Fibroblast of skin of right quadriceps (primary cell): ENCODE data around the gene NMT1.
"Not testable (repeated sequence)": the region's sequence is repeated elsewhere in the genome, so short reads cannot be mapped to it uniquely, and the experiment has no call there.

Experiments used
- DNase-seq: peaks from one replicate; pipeline ENCODE4 v3.0.0-alpha.2; 2013

The NMT1 gene

DNA sequence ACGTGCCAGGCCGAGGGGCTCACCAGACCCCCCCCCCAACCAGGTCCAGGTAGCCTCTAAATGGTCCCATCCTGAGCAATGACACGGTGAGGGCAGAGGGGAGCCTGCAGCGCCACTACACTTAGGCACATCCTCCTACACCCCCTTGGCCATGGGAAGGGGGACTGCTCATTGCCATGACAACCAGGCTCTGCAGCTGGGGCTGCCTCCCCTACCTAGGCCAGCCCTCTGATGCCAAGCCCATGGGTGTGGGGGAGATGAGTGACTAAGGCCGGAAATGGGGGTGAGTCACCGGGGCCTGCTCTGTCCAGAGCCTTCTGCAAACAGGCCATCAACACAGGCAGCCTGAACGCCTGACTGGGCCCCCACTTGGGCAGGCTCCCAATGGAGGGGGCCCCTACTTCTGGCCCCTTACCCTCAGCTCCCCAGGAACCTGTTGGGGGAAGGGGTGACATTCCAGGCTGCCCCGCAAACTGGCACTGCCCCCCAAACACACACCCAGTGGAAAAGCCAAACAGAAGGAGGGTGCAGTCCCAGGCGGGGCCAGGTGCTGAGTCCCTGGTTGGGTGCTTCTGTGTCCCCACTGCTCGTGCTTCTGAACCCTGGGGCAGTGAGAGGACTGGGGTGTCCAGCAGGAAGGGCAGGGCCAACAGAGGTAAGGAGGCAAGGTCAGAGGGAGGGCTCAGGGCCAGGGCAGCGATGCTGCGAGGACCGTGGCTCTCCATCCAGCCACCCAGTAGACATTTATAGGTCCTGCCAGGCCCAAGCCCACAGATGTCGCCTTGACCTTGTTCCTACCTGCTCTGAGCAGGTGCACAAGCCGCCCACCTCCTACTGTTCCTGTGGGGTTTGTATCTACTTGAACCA lies 63.0 kb downstream of the NMT1 start:
- peak; percentile 89 for DNase-seq

DNA sequence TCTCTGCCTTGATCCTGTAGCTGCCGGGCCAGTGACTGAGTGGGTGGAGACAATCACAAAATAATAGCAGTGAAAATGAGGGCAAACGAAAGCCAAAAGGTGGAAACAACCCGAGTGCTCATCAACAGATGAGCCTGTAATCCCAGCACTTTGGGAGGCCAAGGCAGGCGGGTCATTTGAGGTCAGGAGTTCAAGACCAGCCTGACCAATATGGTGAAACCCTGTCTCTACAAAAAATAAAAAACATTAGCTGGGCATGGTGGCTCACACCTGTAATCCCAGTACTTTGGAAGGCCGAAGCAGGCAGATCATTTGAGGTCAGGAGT lies 63.6 kb downstream of the NMT1 start:
- not testable (repeated sequence) for DNase-seq

DNA sequence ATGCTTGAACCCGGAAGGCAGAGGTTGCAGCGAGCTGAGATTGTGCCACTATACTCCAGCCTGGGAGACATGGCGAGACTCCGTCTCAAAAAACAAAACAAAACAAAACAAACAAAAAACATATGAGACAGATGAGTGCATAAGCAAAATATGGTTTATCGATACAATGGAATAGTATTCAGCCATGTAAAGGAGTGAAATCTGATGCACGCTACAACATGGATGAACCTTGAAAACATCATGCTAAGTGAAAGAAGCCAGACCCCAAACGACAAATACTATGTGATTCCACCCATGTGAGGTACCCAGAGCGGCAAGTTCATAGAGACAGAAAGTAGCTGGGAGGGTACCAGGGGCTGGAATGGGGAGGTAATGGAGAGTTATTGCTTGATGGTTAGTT lies 64.4 kb downstream of the NMT1 start:
- DNase-seq = no peak

DNA sequence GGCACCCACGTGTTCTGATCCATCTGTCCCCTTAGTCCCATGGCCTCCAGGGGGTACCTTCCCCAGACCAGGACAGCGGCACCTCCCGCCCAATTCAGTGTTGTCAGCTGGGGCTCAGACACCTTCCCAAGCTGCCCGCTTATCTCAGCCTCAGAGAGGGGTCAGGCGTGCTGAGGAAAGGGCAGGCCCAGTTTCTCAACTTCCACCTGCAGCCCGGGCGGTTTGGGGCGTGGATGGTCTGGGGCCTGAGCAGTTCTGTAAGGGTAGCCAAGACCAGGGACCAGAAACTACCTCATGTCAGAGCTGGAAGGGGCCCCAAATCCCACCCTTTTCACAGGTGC lies 66.1 kb downstream of the NMT1 start:
- no peak for DNase-seq

DNA sequence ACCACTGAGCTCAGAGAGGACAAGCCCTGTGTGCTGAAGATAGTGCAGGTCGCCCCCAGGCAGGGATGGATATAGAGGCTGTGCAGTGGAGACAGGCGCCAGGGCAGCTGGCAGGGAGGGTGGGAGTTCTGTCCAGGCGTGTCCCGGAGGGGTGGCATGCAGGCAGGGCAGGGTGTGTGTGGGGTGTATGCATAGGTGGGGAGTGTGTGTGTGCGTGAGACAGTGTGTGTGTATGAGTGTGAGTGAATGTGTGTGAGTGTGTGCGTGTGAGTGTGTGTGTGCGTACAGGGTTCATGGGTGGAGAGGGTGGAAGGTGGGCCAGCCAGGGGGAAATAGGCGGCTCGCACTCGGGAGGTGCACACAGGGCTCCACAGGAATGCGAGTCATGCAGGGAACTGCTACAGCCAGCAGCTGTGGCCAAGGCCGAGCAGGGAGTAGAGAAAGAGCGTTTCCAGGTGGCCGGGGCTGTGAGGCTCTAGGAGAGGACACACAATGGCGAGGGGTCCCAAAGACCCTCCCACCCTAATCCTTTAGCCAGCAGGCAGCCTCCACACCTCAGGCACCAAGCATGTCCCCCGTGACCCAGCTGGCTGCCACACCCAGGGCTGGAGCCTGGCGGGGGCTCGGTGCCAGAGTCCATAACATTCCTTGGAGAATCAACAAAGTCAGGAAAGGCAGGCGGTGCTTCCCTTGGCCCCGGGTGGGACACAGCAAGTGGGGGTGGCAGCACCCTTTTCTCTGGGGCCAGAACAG lies 66.6 kb downstream of the NMT1 start:
- no peak for DNase-seq

DNA sequence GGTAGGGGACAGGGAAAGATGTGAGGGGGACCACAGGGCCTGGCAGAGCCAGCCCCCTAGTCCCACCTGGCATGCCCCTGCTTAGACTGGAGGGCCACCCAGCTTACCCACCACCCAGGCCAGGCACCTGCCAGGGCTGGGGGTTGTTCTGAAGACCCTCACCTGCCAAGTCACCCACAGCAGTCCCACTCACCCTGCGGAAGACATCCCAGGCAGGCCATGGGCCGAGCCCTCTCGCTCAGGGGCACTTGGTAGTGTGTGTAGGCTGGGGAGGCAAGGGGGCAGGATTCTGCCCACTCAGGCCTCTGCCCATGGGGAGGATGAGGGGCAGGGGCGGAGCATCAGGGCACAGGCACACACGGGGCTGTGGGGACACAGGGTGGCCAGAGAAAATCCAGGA lies 67.2 kb downstream of the NMT1 start:
- no peak for DNase-seq

DNA sequence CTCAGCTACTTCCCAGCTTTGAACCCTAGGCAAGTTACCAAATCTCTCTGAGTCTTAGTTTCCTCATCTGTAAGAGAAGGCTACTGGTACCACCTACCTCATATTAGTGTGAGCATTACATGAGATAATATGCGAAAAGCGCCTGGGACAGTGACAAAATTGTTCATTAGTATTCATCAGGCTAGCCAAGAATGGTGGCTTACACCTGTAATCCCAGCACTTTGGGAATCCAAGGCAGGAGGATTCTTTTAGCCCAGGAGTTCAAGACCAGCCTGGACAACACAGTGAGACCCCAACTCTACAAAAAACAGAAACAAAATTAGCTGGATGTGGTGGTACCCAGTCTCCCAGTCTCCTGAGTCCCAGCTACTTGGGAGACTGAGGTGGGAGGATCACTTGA lies 67.9 kb downstream of the NMT1 start:
- DNase-seq = no peak

DNA sequence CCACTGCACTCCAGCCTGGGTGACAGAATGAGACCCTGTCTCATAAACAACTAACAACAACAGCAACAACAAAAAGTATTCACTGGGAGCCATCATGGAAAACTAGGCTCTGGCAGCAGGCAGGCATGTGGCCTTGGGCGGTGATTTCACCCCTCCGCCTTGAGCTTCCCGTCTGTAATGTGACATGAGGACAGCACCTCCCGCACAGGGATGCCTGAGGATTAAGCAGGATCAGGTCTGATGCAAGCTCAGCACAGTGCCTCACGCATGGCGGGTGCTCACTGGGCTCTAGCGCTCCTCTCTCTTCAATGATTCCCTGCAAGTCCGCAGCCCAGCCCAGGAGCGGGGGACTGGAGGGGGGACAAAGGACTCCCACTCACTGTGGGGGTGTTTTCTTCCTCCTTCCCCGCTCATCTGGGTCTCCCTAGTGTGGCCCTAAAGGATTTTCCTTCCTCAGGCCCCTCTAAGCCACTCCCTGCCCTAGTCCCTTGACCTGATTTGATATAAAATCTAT lies 68.4 kb downstream of the NMT1 start:
- DNase-seq = peak; percentile 58

DNA sequence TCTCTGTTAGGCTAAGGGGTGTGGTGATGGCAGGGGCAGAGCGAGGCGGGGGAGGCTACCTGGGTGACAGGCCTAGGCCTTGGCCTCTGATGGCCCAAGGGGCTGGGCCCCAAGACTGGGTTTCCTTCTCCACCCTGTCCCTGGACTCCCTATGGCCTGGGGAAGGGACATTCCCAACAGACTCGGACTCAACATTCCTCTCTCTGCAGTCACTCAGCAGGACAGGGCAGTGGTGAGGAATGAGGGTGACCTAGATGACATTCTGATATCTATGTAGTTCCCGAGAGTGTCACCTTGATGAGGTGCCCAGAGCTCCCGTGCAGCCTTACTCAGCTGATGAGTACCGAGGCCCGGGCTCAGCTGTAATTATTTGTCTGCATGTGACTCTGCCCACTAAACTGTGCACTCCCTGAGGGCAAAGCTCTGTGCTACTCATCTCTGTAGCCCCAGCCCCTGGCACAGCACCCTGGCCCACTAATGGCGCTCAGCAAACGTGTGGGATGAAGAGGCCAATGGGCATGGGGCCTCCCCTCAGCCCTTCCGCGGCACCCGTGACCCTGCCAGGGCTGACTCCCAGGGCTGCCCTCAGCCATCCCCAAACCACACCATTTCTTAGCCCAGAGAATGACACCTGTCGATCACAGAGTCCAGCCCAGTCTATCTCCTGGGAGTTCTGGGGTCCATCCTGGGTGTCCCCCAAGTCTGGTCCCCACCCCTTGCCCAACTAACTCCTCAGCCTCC lies 69.0 kb downstream of the NMT1 start:
- DNase-seq = no peak

DNA sequence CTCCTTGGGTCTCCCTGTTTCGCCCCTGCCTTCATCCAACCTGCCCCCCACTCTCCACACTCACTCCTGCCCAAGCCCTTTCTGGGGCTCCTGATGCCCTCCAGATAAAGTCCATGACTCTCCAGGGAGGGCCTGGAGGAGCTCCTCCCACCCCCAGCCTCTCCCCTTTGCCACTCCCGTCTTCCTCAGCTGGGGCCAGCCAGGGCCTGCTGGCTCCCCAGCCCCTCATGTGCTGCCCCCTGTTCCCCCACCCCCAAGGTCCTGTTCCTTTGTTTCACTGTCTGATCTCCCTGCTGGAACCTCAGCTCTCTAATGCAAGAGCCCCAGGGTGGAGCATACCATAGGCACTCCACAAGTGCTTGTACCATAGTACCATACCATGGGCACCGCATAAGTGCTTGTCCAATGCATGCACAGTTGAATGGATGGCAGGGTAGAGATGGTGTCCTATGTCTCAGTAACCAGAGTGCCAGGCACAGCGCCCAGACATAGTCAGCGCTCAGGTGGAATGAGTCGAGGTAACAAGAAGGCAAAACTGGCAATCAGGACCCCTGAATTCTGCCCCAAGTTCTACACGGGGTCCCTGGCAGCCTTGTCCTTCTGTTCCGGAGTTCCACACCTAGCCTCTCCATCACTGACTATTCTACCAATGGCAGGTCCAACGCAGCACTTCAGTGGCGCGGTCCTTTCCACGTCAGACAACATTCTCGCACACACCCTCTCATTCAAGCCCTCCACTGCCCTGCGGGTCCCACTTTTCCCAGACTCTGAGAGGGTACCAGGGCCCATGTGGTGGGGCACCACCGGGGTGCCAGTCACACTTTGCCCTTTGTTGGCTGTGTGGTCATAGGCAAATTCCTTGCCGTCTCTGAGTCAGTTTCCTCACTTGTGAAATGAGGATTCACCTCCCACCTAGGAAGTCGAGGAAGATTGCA lies 69.8 kb downstream of the NMT1 start:
- DNase-seq = no peak

DNA sequence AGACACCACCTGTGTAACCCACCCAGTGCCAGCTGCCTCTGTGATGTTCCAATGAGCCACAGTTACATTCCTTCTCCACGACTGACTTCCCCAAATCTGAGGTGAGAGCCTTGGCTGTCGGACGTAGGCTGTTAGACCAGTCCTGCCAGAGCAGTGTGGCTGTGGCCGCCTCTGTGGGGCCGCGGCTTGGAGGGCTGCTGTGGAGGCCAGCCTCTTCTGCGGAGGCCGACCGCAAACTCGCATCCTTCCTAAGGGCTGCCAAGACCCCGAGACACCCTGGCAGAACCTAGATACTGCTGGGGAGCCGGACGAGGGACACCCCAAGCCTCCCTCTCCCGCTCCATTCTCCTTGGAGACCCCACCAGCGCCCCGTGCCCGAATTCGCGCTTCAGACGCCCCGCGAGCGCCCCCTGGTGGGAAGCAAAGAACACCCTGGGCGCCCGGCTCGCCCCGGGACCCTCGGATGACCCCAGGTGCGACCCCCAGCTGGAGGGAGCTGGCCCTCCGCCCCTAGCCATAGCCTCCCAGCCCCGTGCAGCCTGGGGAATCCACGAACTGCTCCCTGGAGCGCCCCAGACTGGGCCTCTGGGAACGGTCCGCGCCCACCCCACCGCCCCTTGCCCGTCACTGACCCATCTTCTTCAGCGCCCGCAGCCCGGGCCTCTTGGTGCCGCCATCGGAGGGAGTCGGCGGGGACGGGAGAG lies 70.7 kb downstream of the NMT1 start:
- peak; percentile 38 for DNase-seq

DNA sequence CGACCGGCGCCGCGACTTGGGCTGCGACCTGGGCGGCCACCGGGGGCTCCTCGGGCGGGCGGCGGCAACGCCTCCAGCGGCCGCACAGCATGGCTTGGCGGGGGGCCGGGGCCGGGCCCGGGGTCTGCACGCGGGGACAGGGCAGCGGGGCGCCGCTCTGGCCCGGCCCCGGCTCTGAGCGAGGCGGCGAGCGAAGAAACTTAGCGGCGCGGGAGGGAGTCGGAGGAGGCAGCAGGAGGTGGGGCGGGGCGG lies 71.1 kb downstream of the NMT1 start, which contains the start of gene PLCD3:
TSS of gene PLCD3 (minus strand) at position 196 of the 252 bp plus-strand sequence. CDS start at position 91, 105 bp downstream.
- no peak for DNase-seq

DNA sequence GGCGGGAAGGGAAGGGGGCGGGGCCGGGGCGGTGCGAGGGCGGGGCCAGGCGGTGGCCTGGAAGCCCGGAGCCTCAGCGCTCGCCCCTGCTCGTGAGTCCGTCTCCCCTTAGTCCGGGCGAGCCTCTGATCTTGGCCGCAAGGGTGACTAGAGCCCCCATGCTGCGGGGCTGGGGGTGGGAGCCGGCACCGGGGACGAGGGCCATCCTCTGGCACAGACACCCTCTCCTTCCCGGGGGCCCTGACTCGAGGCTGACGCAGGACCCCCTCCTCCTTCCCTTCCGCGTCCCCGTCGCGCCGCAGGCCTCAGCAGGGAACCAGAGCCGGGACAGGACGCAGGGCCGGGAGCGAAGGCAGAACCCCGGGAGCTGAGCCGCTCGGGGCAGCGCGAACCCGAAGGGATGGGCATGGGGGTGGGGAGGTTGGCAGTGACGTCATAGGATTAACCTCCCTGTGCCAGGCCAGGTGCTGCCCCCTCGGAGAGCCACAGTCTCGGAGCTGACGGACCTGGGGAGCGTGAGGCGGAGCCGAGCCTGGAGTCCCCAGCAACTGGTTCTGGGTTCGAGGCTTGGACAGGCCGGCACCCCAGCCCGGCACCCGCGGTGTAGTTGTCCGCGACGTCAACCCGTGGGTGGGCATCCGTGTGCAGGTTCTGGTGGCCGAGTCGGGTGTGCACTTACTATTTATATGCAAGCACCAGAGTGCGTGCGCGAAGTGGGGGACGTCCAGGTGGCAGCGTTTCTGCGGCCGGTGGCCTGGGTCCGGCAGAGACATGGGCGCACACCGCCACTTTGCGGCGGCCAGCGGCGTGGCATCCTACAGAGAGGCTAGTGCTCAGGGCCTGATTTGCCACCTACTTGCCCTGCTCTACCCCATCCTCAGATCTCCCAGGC lies 71.7 kb downstream of the NMT1 start:
- peak; percentile 72 for DNase-seq

DNA sequence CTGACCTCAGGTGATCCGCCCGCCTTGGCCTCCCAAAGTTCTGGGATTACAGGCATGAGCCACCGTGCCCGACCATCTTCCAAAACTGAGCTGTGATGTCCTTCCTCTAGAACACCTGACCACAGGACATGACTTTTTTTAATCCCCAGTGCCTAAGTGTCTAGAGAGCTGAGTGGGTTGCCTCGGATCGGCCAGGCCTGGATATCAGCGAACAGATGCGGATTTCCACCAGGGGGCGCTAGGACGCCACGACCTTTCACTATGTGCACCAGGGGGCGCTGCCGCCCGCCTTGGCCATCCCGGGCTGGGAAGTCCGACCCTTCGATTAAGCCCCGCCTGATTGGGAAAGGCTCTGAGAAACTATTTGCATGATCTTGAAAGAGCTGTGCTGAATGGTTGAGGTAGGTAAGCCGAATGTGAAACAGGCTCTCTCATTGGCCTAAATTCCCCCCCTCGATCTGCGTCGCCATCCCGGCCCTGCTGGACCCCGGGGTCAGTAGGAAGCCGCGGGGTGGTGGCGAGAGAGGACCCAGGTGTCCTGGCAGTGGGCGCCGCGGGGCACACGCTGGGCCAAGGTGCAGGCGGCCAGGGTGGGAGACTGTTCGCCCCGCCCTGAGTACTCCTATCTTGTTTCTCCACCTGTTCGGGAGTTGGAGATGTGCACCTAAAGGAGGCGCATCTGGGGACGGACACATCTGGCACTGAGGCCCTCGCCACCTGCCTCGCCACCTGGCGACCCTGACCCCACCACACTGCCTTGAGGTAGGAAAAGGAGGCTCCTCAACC lies 74.3 kb downstream of the NMT1 start, which contains the start of gene ACBD4:
TSS of gene ACBD4 (plus strand) at position 496 of the 786 bp plus-strand sequence. CDS start 458 bp downstream, outside the sequence.
- peak; percentile 97 for DNase-seq

DNA sequence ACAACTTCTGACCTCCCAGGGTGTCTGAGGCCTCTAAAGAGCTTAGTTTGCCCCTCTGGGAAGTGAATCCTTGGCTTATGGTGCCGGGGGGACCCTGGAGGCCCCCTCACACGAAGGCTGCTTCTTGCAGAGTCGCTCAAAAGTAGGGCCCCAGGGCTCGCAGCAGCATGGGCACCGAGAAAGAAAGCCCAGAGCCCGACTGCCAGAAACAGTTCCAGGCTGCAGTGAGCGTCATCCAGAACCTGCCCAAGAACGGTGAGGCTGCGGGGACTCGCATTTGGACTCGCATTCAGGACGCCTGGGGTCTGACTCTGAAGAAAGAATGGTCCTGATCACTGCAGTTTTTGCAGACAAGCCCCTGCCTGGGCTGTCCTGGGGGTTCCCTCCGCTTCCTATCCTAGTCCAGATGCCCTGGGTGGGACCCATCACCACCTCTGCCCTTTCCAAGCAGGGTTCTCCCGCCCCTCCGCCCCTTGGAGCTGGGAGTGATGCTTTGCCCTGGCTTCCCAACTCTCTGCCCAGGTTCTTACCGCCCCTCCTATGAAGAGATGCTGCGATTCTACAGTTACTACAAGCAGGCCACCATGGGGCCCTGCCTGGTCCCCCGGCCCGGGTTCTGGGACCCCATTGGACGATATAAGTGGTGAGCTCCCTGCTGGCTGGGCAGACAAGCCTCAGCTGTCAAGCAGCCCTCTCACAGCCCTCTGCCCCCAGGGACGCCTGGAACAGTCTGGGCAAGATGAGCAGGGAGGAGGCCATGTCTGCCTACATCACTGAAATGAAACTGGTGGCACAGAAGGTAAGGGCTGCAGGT lies 75.1 kb downstream of the NMT1 start:
- DNase-seq = no peak

DNA sequence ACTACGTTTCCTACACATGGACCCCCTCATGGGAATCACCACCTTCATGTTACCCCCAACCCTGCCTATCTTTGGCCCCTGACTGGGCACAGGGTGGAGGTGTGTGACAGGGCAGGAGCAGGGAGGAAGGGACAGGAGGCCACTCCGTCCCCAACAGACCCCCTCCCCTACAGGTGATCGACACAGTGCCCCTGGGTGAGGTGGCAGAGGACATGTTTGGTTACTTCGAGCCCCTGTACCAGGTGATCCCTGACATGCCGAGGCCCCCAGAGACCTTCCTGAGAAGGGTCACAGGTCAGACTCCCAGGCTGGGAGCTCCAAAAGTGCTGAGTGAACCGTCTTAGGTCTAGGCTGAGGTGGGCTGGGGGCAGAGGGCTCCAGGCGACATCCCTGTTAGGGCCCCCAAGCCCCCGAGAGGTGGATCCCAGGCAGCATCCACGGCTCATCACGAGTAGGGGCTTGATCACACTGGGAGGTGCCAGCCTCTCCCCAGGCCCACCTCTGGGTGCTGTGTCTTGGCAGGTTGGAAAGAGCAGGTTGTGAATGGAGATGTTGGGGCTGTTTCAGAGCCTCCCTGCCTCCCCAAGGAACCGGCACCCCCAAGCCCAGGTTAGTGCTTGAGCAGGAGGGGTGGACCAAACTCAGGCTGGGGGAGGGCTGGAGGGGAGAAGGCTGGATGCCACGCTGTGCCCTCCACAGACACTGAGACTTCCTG lies 75.9 kb downstream of the NMT1 start:
- no peak for DNase-seq

DNA sequence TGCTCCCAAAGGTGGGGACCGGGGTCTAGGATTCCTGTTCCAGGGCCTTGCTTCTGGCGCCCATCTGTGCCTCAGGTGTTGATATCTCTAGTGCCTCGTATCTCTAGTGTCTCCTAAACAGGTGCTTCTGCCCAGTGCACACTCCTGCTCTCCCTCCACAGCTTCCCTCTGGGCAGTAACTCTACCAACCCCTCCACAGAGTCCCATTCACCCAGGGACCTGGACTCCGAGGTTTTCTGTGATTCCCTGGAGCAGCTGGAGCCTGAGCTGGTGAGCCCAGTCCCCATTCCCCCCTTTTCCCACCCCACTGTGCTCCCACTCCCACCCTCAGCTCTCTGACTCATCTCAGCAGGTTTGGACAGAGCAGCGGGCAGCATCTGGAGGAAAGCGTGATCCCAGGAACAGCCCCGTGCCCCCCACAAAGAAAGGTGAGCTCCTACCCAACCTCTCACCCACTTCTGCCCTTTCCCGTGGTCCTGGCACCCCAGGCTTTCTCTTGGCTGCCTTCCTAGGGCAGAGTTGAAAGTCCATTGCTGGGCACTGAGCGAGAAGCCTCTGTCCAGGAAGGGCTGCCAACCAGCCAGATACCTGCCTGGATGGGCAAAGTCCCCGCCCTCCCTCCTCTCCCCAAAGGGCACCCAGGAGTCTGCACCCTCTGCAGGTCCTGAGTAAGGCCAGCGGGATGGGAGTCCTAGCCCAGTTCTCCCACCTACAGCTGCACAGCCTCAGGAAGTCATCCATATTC lies 76.6 kb downstream of the NMT1 start:
- DNase-seq = no peak
